Measurements from ENCODE around the gene USP36. TPM values are rescaled to one million over a fixed set of nuclear protein-coding genes. Genes with fewer than 3 reads are reported as not detected.

Gene USP36
- polyA plus RNA-seq, 3 donors: 4.4 to 30.0 (median 6.1) TPM

GRCh38 chr17:78849026-78849425, 8.4 kb upstream of the USP36 start:
- Histone ChIP-seq H3K4me1 (ENCODE audit: control insufficient read depth in 1 of 2, insufficient read depth in 2 of 2, low read length in 2 of 2) (no peaks in the 10 kb centered on the region), H3K79me2 (ENCODE audit: insufficient read depth, low read length) (no peaks in the 10 kb centered on the region), H3K4me2 (replicated peaks; ENCODE audit: extremely low read depth, low read length, poor library complexity, severe bottlenecking) (no peak overlapping the region), H3K9ac (ENCODE audit: insufficient read depth, low read length, poor library complexity, severe bottlenecking) (no peak overlapping the region), H3K27ac (ENCODE audit: low read depth in 1 of 2, low read length in 2 of 2) (no peak overlapping the region), H4K20me1 (ENCODE audit: insufficient read depth, low read length) (peaks cover 24% of the 10 kb centered on the region), H3K36me3 (replicated peaks in 1 of 2; ENCODE audit: control insufficient read depth in 1 of 2, insufficient read depth in 2 of 2, low read length in 2 of 2) (peaks cover 14 to 18% of the 10 kb centered on the region in 2 donors), H3K9me3 (replicated peaks in 1 of 2; ENCODE audit: control insufficient read depth in 1 of 2, insufficient read depth in 1 of 2, low read length in 2 of 2) (no peaks in the 10 kb centered on the region), H3K4me3 (replicated peaks in 1 of 3; ENCODE audit: low read depth in 2 of 3, low read length in 3 of 3) (no peak overlapping the region), H2AFZ (ENCODE audit: insufficient read depth, low read depth, low read length, poor library complexity, severe bottlenecking) (no peak overlapping the region), H3K27me3 (ENCODE audit: control insufficient read depth in 2 of 2, insufficient read depth in 2 of 2, low read length in 2 of 2) (no peaks in the 10 kb centered on the region)
- Mint-ChIP-seq H3K9me3 (no peaks in the 10 kb centered on the region), H3K27me3 (ENCODE audit: low read depth in 3 of 3) (peaks cover 0 to 3% (median 1%) of the 10 kb centered on the region in 3 donors), H3K4me1 (peaks cover 6% of the 10 kb centered on the region), H3K36me3 (peaks cover 17 to 25% of the 10 kb centered on the region in 2 donors), H3K4me3 (no peak overlapping the region), H3K27ac (no peak overlapping the region)
- 100% methylated on average over 3 of the region's 5 CpGs for WGBS (ENCODE audit: insufficient coverage)
- no peak for TF ChIP-seq CTCF (IDR thresholded peaks at IDR 0.05)
- intact Hi-C loops (cut with micrococcal nuclease): loop anchor here in 1 of 2 donors (10.0 kb wide), 1 partner anchor 126 kb away; the partner anchor contains the start of gene LGALS3BP
- DNase-seq: no peak

- H3K79me2 ChIP-seq (ENCODE audit: insufficient read depth, low read length): no peaks in the 10 kb centered on the region
- no CpG with 5 or more reads among the region's 3 CpGs for WGBS (ENCODE audit: insufficient coverage)
- no peaks in the 10 kb centered on the region for H3K27me3 ChIP-seq (ENCODE audit: control insufficient read depth in 2 of 2, insufficient read depth in 2 of 2, low read length in 2 of 2)
- H3K4me1 ChIP-seq (ENCODE audit: control insufficient read depth in 1 of 2, insufficient read depth in 2 of 2, low read length in 2 of 2): no peaks in the 10 kb centered on the region
- no peak for DNase-seq
- no peak overlapping the region for H3K4me2 ChIP-seq (replicated peaks; ENCODE audit: extremely low read depth, low read length, poor library complexity, severe bottlenecking)
- Mint-ChIP-seq H3K4me1 (peaks cover 12% of the 10 kb centered on the region), H3K27me3 (ENCODE audit: low read depth in 3 of 3) (peaks cover 1 to 3% (median 2%) of the 10 kb centered on the region in 3 donors), H3K36me3 (peaks cover 0 to 5% of the 10 kb centered on the region in 2 donors), H3K27ac (no peak overlapping the region), H3K9me3 (no peaks in the 10 kb centered on the region), H3K4me3 (no peak overlapping the region)
- intact Hi-C loops (cut with micrococcal nuclease): loop anchor here in 1 of 2 donors (10.0 kb wide), 1 partner anchor 128 kb away; the partner anchor contains the start of gene LGALS3BP
- H3K9me3 ChIP-seq (replicated peaks in 1 of 2; ENCODE audit: control insufficient read depth in 1 of 2, insufficient read depth in 1 of 2, low read length in 2 of 2): no peaks in the 10 kb centered on the region
- no peak for TF ChIP-seq CTCF (IDR thresholded peaks at IDR 0.05)
- H3K9ac ChIP-seq (ENCODE audit: insufficient read depth, low read length, poor library complexity, severe bottlenecking): no peak overlapping the region
- H4K20me1 ChIP-seq (ENCODE audit: insufficient read depth, low read length): peaks cover 5% of the 10 kb centered on the region
- H3K4me3 ChIP-seq (replicated peaks in 1 of 3; ENCODE audit: low read depth in 2 of 3, low read length in 3 of 3): no peak overlapping the region
- no peaks in the 10 kb centered on the region for H3K36me3 ChIP-seq (replicated peaks in 1 of 2; ENCODE audit: control insufficient read depth in 1 of 2, insufficient read depth in 2 of 2, low read length in 2 of 2)
- no peak overlapping the region for H2AFZ ChIP-seq (ENCODE audit: insufficient read depth, low read depth, low read length, poor library complexity, severe bottlenecking)
- no peak overlapping the region for H3K27ac ChIP-seq (ENCODE audit: low read depth in 1 of 2, low read length in 2 of 2)
Observed at GRCh38 chr17:78847052-78847451, 6.4 kb upstream of the USP36 start.

All from CD14-positive monocyte (primary cell).